BLaER1 treated with 17β-estradiol and CSF1 and Interleukin-3, amounts not matched to agents 10 nM and 100 nM (cell line): ENCODE results near the gene KIAA1755.

Experiments
- H3K27ac ChIP-seq, 11 experiments: shearing (Covaris generic); formaldehyde crosslinking; 2 replicates each; pipeline ENCODE4 v1.8.1; 2022
- H3K27me3 ChIP-seq, 11 experiments: shearing (Covaris generic); formaldehyde crosslinking; 2 replicates each; pipeline ENCODE4 v1.8.1; 2022
- H3K36me3 ChIP-seq, 11 experiments: shearing (Covaris generic); formaldehyde crosslinking; 2 replicates each; pipeline ENCODE4 v1.8.1; 2022
- H3K4me1 ChIP-seq, 10 experiments: shearing (Covaris generic); formaldehyde crosslinking; 2 replicates each; pipeline ENCODE4 v1.8.1; 2022
- H3K4me2 ChIP-seq, 11 experiments: shearing (Covaris generic); formaldehyde crosslinking; 2 replicates each; pipeline ENCODE4 v1.8.1; 2022
- H3K4me3 ChIP-seq, 10 experiments: shearing (Covaris generic); formaldehyde crosslinking; 2 replicates each; pipeline ENCODE4 v1.8.1; 2022
- H3K9ac ChIP-seq, 11 experiments: shearing (Covaris generic); formaldehyde crosslinking; 2 replicates each; pipeline ENCODE4 v1.8.1; 2022
- H3K9me3 ChIP-seq, 11 experiments: shearing (Covaris generic); formaldehyde crosslinking; replicated peaks in 1 of 11; 2 replicates each; pipeline ENCODE4 v1.8.1; 2022
- H4K20me1 ChIP-seq, 11 experiments: shearing (Covaris generic); formaldehyde crosslinking; 2 replicates each; pipeline ENCODE4 v1.8.1; 2022
- Cebpa-rat ChIP-seq, 11 experiments: shearing (Covaris generic); IDR thresholded peaks; 2 replicates each; pipeline ENCODE4 v1.8.1; 2022

KIAA1755 gene

DNA sequence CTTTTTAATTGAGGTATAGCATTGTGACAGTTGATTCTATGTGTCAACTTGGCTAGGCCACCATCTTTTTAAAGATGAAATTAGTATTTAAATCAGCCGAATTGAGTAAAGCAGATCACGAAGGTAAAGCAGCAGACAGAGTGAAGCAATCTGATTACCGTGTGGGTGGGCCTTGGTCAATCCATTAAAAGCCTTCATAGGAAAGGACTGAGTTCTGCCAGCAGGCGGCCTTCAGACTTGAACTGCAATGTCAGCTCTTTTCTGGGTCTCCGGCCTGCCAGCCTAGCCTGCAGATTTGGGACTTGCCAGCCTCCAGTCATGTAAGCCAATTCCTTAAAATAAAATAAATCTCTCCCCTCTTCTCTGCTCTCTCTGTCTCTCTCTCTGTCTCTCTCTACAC lies 73.0 kb downstream of the KIAA1755 start:
- Histone ChIP-seq H3K9ac (no peak overlapping the region), H3K9me3 (peaks cover 0 to 7% (median 3%) of the 10 kb centered on the region in 11 experiments; a peak in 19 of 22 replicates), H4K20me1 (no peaks in the 10 kb centered on the region), H3K36me3 (no peaks in the 10 kb centered on the region; a peak in 1 of 22 replicates), H3K4me2 (peak overlapping the region in 4 of 11 experiments; percentile 15 to 52 (median 26); a peak in 5 of 22 replicates), H3K27me3 (no peaks in the 10 kb centered on the region), H3K27ac (no peak overlapping the region), H3K4me3 (no peak overlapping the region), H3K4me1 (peaks cover 2 to 18% (median 4%) of the 10 kb centered on the region in 10 experiments; a peak in 16 of 20 replicates)
- TF ChIP-seq Cebpa-rat (IDR thresholded peaks at IDR 0.05) = no peak

DNA sequence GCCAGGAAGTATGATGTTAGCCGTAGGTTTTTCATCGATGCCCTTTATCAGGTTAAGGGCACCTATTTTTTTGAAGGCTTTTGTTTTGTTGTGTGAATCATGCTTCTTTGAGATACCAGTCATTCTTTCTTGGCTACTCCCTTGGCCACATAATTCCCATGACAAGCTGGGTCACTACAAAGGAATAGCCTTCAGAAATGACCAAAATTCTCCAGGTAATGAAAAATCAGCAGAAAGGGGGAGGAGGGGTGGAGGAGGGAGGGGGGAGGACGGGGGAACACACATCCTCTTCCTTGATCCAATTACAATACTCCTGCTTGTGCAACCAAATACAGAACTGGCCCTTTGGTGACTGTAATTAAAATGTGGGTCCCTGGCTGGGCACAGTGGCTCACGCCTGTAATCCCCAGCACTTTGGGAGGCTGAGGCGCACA lies 73.7 kb downstream of the KIAA1755 start:
- Histone ChIP-seq H3K4me3 (no peak overlapping the region), H4K20me1 (no peaks in the 10 kb centered on the region), H3K4me1 (peaks cover 9 to 18% (median 11%) of the 10 kb centered on the region in 10 experiments), H3K36me3 (no peaks in the 10 kb centered on the region; a peak in 1 of 22 replicates), H3K27me3 (no peaks in the 10 kb centered on the region), H3K4me2 (peak overlapping the region in 4 of 11 experiments; percentile 15 to 52 (median 26); a peak in 5 of 22 replicates), H3K9me3 (peaks cover 0 to 11% (median 8%) of the 10 kb centered on the region in 11 experiments; a peak in 19 of 22 replicates), H3K27ac (no peak overlapping the region), H3K9ac (no peak overlapping the region)
- no peak for TF ChIP-seq Cebpa-rat (IDR thresholded peaks at IDR 0.05)

DNA sequence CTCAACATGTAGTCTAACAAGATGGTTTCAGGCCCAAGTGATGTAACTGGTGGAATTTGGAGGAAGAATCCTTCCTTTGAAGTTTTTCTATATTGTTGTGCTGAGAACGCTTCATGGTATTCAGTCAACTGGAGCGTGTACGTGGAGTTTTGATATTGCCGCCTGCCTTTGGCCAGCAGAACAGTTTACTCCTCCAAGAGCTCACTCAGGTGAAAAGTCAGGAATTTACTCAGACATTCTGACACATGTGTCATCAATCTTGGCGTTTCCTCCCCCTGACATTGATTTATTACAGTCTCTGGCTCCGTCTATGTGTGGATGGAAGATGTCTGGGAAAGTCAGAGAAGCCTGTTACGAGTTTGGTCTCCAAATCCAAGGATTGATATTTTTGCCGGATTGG lies 76.4 kb downstream of the KIAA1755 start:
- Histone ChIP-seq H3K27me3 (no peaks in the 10 kb centered on the region), H3K4me3 (no peak overlapping the region), H3K4me2 (no peak overlapping the region), H3K27ac (no peak overlapping the region), H3K4me1 (peaks cover 13 to 30% (median 23%) of the 10 kb centered on the region in 10 experiments), H3K9ac (no peak overlapping the region), H3K36me3 (no peaks in the 10 kb centered on the region; a peak in 1 of 22 replicates), H3K9me3 (peaks cover 0 to 11% (median 8%) of the 10 kb centered on the region in 11 experiments; a peak in 19 of 22 replicates), H4K20me1 (no peaks in the 10 kb centered on the region)
- no peak for TF ChIP-seq Cebpa-rat (IDR thresholded peaks at IDR 0.05)

DNA sequence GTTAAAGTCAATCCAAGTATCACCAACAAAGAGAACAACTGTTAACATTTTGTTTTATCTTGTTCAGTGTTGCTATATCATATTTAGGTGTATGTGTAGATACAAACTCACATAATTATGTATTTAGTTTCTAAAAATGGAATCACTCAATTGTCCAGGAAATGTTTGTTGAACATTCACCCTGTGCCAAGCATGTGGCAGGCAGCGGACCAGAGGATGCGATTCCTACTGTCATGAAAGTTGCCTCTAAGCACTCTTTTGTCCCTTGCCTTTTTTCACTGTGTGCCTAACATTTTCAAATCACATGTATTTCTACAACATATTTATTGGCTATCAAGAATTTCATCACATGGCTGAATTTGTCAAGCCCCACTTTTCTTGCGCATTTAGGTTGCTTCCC lies 78.6 kb downstream of the KIAA1755 start:
- Histone ChIP-seq H3K9me3 (peaks cover 0 to 11% (median 8%) of the 10 kb centered on the region in 11 experiments; a peak in 19 of 22 replicates), H3K4me1 (peaks cover 15 to 43% (median 28%) of the 10 kb centered on the region in 10 experiments), H3K27ac (peak overlapping the region in 5 of 11 experiments; percentile 32 to 70 (median 50); a peak in 8 of 22 replicates), H3K4me2 (peak overlapping the region in 10 of 11 experiments; percentile 30 to 86 (median 74); a peak in 18 of 22 replicates), H3K27me3 (no peaks in the 10 kb centered on the region), H3K4me3 (no peak overlapping the region), H4K20me1 (no peaks in the 10 kb centered on the region), H3K36me3 (no peaks in the 10 kb centered on the region; a peak in 1 of 22 replicates), H3K9ac (no peak overlapping the region; a peak in 1 of 22 replicates)
- TF ChIP-seq Cebpa-rat (IDR thresholded peaks at IDR 0.05) = no peak

DNA sequence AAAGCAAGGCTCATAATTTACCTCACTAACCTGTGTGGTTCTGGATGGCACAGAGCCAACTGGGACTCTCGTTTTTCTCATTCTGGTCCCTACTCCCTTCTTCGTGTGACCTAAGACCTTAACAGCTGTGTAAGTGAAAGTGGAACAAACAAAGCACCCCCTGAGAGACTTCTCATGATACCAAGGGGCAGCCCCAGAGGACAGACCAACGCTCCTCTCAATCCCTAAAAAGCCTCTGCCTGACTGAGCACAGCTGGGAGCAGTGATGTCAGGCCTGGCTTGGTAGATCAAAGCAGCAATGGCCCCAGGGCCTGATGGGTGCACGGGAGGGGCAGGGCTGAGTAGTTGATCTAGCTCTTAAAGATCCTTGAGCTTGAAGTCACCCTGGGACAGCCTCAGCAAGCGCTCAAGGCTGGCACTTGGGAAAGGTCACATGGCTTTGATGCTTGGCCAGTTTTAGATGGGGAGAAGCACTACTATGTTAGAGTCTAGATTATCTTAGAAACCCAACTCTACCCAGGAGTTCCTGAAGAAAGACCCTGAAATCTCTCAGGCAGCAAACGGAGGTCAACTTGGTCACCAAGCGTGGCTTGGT lies 79.2 kb downstream of the KIAA1755 start:
- Histone ChIP-seq H3K4me3 (no peak overlapping the region), H3K4me1 (peaks cover 15 to 42% (median 28%) of the 10 kb centered on the region in 10 experiments), H4K20me1 (no peaks in the 10 kb centered on the region), H3K27me3 (no peaks in the 10 kb centered on the region), H3K4me2 (peak overlapping the region; percentile 30 to 86 (median 72)), H3K36me3 (no peaks in the 10 kb centered on the region; a peak in 1 of 22 replicates), H3K9me3 (peaks cover 0 to 11% (median 8%) of the 10 kb centered on the region in 11 experiments; a peak in 19 of 22 replicates), H3K27ac (peak overlapping the region in 7 of 11 experiments; percentile 13 to 70 (median 47); a peak in 12 of 22 replicates), H3K9ac (peak overlapping the region in 3 of 11 experiments; percentile 14 to 38 (median 16); a peak in 2 of 22 replicates)
- TF ChIP-seq Cebpa-rat (IDR thresholded peaks at IDR 0.05) = no peak

DNA sequence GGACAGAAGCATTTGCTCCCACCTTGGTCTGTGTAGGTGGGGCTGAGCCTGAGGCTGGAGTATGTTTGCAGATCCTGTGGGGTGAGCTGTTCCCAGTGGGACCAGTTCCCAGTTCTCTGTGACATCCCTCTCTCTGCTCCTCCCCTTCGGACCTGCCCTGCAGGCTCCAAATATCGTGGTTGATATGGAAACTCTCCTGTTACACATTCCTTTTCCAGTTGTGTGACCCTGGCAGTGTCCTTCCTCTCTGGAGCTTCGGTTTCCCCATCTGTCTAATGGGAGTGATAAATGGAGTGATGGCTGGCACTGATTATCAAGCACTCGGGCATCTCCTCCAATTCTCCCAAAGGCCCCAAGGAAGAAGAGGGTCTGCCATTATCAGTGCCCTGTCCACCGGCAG lies 79.8 kb downstream of the KIAA1755 start:
- Histone ChIP-seq H3K27ac (peak overlapping the region in 5 of 11 experiments; percentile 13 to 64 (median 47); a peak in 5 of 22 replicates), H4K20me1 (no peaks in the 10 kb centered on the region), H3K4me1 (peaks cover 15 to 42% (median 28%) of the 10 kb centered on the region in 10 experiments), H3K36me3 (no peaks in the 10 kb centered on the region; a peak in 1 of 22 replicates), H3K9me3 (peaks cover 0 to 11% (median 8%) of the 10 kb centered on the region in 11 experiments; a peak in 19 of 22 replicates), H3K4me2 (peak overlapping the region in 10 of 11 experiments; percentile 30 to 86 (median 74); a peak in 19 of 22 replicates), H3K9ac (no peak overlapping the region), H3K4me3 (no peak overlapping the region), H3K27me3 (no peaks in the 10 kb centered on the region)
- no peak for TF ChIP-seq Cebpa-rat (IDR thresholded peaks at IDR 0.05)

DNA sequence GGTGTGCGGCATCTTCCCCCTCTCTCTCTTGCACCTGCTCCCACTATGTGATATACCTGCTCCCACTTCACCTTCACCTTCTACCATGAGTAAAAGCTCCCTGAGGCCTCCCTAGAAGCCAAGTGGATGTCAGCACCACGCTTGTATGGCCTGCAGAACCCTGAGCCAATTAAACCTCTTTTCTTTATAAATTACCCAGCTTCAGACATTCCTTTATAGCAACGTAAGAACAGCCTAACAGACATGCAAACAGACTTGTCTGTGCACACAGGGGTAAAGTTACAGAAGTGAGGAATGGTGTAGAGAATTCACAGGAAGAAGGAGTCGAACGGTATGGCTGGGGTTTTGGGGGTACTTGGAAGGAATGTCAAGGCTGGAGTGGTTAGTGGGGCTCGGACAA lies 80.7 kb downstream of the KIAA1755 start:
- no peak for TF ChIP-seq Cebpa-rat (IDR thresholded peaks at IDR 0.05)
- Histone ChIP-seq H4K20me1 (no peaks in the 10 kb centered on the region), H3K27ac (no peak overlapping the region), H3K9me3 (peaks cover 0 to 11% (median 8%) of the 10 kb centered on the region in 11 experiments; a peak in 19 of 22 replicates), H3K4me1 (peaks cover 15 to 42% (median 28%) of the 10 kb centered on the region in 10 experiments), H3K27me3 (no peaks in the 10 kb centered on the region), H3K4me2 (no peak overlapping the region), H3K9ac (no peak overlapping the region), H3K36me3 (no peaks in the 10 kb centered on the region; a peak in 1 of 22 replicates), H3K4me3 (no peak overlapping the region)

DNA sequence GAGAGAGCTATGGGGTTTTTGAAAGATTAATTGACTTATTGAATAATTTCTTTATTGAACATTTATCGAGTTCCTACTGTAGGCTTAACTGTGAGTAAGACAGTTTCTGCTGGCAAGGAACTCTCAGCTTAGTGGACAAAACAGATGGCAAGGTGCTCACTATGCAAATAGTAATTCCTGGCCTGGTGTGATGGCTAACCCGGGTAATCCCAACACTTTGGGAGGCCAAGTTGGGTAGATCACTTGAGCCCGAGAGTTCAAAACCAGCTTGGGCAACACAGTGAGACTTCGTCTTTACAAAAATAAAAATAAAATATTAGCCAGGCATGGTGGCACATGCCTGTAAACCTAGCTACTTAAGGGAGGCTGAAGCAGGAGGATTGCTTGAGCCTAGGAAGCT lies 82.0 kb downstream of the KIAA1755 start:
- H3K4me2 ChIP-seq = peak overlapping the region in 5 of 11 experiments; percentile 41 to 68 (median 53); a peak in 9 of 22 replicates
- 0 out of 22 replicates have a peak, but pooled peaks of 1 of the 11 experiments have one; percentile 3 for TF ChIP-seq Cebpa-rat (IDR thresholded peaks at IDR 0.05)

DNA sequence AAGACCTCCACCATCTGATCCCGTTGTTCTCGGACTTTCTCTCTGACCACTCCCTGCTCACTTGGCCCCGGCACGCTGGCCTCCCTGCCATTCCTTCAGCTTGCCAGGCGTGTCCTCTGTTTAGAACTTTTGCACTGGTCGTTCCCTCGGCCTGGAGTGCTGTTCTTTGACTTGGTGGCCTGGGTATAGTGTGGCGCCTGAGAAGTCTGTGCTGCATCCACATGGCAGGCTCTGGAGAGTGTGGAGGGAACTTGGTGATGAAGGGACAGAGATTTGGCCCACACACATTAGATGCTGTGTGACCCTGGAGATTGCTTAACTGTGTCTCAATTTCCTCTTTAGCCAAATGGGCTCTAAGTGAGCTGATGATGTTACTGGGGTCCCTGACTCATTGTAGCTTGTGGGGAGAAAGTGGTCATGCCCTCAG lies 82.5 kb downstream of the KIAA1755 start:
- Histone ChIP-seq H3K36me3 (no peaks in the 10 kb centered on the region; a peak in 1 of 22 replicates), H3K27ac (peak overlapping the region in 3 of 11 experiments; percentile 27 to 43 (median 42); a peak in 4 of 22 replicates)

More for the DNA sequence above, 82.0 kb downstream of the KIAA1755 start:
- Histone ChIP-seq H3K9me3 (peaks cover 0 to 11% (median 8%) of the 10 kb centered on the region in 11 experiments; a peak in 19 of 22 replicates), H3K9ac (no peak overlapping the region), H4K20me1 (no peaks in the 10 kb centered on the region), H3K4me1 (peaks cover 15 to 43% (median 28%) of the 10 kb centered on the region in 10 experiments), H3K27me3 (no peaks in the 10 kb centered on the region), H3K4me3 (no peak overlapping the region), H3K36me3 (no peaks in the 10 kb centered on the region; a peak in 1 of 22 replicates), H3K27ac (peak overlapping the region in 2 of 11 experiments; percentile 18 to 27; a peak in 2 of 22 replicates)

More for the DNA sequence above, 82.5 kb downstream of the KIAA1755 start:
- peaks cover 15 to 48% (median 28%) of the 10 kb centered on the region in 10 experiments for H3K4me1 ChIP-seq
- peak overlapping the region in 6 of 11 experiments; percentile 7 to 68 (median 53); a peak in 11 of 22 replicates for H3K4me2 ChIP-seq
- H3K27me3 ChIP-seq = no peaks in the 10 kb centered on the region
- peak overlapping the region in 2 of 11 experiments; percentile 8 to 33; a peak in 2 of 22 replicates for H3K9ac ChIP-seq
- H4K20me1 ChIP-seq = no peaks in the 10 kb centered on the region
- H3K9me3 ChIP-seq = peaks cover 0 to 11% (median 8%) of the 10 kb centered on the region in 11 experiments; a peak in 19 of 22 replicates
- no peak overlapping the region for H3K4me3 ChIP-seq
- peak in 4 of 11 experiments; percentile 7 to 58 (median 26); a peak in 3 of 22 replicates for TF ChIP-seq Cebpa-rat (IDR thresholded peaks at IDR 0.05)
